ENCODE measurements around the gene BCL2L12.
A peak's percentile ranks its signal among the peaks of the same experiment; 100 is the strongest.

The BCL2L12 gene

GRCh38 chr19:49685845-49686332 lies 20.2 kb downstream of the BCL2L12 start:
- no peak for DNase-seq (ENCODE audit: low spot score)

GRCh38 chr19:49686503-49687088 lies 20.9 kb downstream of the BCL2L12 start:
- no peak for DNase-seq (ENCODE audit: low spot score)

- no peak for DNase-seq (ENCODE audit: low spot score)
These were observed 21.4 kb downstream of the BCL2L12 start for GRCh38 chr19:49687150-49687549.

DNA sequence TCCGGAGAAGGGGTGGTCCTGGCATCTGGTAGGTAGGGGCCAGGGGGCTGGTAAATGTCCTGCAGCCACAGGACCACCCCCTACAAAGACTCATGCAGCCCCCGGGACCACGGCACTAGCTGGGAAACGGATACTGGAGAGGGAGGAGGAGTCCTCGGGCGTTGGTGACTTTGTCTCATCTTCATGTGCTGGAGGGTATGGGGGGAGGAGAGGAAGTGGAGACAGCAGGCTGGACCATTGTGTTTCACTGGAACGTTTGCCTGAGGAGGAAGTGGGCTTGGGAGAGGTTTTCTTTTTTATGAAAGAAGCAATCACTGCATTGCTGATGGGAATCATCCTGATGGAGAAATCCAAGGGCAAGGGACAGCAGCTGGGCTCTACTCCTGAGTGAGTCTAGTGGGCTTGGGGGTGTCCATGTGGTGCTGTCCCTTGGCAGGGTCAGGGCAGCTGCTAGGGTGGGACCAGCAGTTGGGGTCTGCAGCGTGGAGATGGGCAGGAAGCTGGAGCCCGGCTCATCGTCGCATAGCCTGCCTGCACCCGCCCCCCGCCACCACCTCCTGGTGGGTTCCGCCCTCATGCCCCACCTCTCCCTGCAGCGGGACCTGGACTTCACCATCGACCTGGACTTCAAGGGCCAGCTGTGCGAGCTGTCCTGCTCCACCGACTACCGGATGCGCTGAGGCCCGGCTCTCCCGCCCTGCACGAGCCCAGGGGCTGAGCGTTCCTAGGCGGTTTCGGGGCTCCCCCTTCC lies 22.0 kb downstream of the BCL2L12 start:
- DNase-seq (ENCODE audit: low spot score): no peak

DNA sequence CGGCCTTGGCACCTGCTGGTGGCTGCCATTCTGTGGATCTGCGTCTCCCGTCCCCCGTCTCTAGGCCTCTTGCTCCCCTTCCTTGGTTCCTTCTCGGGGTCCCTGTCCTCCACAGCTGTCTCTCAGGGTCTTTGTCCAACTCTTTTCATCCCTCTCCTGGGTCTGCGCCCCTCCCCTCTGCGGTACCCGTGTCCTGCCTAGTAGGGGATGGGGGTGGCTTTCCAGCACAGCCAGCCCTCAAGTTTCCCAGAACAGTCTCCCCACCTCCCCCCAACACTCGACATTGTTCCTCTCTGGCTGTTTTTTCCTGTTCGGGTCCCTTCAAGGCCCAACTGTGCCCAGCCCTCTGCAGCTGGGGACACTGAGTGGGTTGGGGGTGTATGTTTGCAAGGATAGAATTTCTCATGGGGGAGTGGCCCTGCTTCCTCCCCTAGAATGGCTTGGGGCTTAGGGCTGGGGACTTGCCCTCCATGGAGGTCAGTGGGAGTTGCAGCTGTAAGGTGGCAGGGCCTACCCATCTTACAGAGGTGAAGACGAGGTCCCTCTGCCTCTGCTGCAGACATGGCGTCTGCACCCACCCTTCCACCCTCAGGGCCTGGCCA lies 22.9 kb downstream of the BCL2L12 start:
- no peak for DNase-seq (ENCODE audit: low spot score)

DNA sequence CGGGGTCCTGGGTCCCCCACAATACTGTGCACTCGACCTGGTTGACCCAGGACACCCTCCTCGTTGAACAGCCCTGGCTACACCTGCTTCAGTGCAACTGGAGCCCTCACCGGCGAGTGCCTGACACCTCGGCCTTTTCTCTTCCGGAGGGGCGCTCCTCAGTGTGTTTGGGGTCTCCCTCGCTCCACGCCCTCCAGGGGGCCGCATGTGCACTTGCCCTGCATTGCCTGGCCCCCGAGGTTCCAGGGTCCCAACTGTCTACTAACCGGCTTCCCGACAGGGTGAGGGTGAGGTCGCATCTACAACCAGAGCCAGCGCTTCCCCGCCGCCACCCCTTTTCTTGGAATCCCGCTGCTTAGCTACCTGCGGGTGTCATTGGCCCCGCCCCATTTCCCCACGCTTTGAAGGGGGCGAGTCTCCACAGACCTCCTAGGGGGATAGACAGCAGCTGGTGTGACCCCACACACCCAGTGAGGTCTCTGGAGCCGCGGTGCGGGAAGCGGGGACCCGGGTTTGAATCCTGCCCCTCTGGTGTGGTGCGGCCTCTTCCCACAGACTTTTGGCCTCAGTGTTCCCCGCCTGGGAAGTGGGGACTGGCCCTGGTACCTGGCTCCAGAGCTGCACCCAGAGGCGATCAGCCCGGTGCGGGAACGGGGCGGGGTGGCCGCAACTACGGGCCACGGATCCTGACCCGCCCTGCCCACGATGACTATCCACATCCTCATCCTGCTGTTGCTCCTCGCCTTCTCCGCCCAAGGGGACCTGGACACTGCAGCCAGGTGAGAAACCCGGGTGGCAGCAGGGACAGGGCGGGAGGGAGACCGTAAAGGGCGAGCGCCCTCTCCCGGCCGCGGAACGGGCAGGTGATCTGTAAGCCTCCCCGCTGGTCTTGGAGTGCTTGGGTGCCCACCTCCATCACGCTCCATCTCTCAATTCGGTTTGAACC lies 23.7 kb downstream of the BCL2L12 start, which contains the start of gene ADM5:
Gene ADM5 (plus strand): TSS at position 462 of the 946 bp plus-strand sequence. CDS start 244 bp downstream, at position 706.
- DNase-seq (ENCODE audit: low spot score): no peak

- no peak for DNase-seq (ENCODE audit: low spot score)
These were observed 24.4 kb downstream of the BCL2L12 start for GRCh38 chr19:49690079-49690655.

- DNase-seq (ENCODE audit: low spot score): peak; percentile 93
These were observed 25.0 kb downstream of the BCL2L12 start, which contains the start of gene CPT1C for GRCh38 chr19:49690656-49691242. TSS of gene CPT1C (plus strand) at chr19:49691116. CDS start at chr19:49692253, 1,137 bp downstream.

- peak; percentile 88 for DNase-seq (ENCODE audit: low spot score)
These were observed 25.8 kb downstream of the BCL2L12 start for GRCh38 chr19:49691243-49692146.

DNA sequence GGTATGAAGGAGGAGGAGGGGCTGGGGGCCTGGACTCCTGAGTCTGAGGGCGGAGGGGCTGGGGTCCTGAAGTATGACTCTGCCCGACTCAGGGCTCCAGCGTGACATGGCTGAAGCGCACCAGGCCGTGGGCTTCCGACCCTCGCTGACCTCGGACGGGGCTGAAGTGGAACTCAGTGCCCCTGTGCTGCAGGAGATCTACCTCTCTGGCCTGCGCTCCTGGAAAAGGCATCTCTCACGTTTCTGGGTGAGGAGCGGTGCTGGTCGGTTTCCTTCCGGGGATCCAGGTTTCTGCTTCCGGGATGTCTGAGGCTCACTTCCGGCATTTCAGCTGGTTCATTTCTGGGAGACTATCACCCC lies 26.4 kb downstream of the BCL2L12 start:
- no peak for DNase-seq (ENCODE audit: low spot score)

DNA sequence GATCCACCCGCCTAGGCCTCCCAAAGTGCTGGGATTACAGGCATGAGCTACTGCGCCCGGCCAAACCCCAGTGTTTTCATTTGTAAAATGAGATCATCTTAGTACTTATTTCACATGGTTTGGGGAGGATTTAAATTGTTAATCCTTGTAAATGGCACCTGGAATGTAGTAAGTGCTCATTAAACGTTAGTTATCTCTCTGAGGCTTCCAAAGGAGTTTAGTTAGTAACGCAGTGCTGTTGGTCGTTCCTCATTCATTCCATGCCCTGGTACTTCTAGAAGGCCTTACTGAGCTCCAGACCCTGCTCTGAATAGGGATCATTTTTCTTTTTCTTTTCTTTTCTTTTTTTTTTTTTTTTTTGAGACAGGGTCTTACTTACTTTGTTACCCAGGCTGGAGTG lies 30.4 kb downstream of the BCL2L12 start:
- no peak for DNase-seq (ENCODE audit: low spot score)

GRCh38 chr19:49696865-49697264 lies 31.1 kb downstream of the BCL2L12 start:
- no peak for DNase-seq (ENCODE audit: low spot score)

DNA sequence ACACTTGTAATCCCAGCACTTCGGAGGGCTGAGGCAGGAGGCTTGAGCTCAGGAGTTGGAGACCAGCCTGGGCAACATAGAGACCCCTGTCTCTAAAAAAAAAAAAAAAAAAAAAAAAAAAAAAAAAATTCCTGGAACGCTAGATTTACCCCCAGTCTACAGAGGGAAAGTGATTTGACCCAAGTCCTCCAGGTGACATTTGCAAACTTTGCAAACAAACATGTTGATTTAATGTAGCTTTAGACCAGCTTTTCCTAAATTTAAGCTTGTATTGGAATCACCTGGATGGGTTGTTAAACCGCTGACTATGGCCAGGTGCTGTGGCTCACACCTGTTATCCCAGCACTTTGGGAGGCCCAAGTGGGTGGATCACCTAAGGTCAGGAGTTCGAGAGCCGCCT lies 33.6 kb downstream of the BCL2L12 start:
- no peak for DNase-seq (ENCODE audit: low spot score)

- no peak for DNase-seq (ENCODE audit: low spot score)
These were observed 34.8 kb downstream of the BCL2L12 start for GRCh38 chr19:49700563-49700962.

DNA sequence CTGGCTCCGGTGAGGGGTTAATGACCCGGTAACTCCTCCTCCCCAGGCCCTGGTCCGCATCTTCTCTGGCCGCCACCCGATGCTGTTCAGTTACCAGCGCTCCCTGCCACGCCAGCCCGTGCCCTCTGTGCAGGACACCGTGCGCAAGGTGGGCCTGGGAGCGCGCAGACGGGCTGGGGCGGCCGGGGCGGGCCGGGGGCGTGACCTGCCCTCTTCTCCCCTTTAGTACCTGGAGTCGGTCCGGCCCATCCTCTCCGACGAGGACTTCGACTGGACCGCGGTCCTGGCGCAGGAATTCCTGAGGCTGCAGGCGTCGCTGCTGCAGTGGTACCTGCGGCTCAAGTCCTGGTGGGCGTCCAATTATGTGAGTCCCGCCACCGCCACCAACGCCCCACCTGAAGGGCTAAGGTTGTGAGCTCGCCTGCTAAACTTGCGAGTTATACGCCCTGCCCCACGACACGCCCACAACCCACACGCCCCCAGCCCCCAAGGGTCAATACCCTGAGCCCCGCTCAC lies 35.6 kb downstream of the BCL2L12 start:
- no peak for DNase-seq (ENCODE audit: low spot score)

DNA sequence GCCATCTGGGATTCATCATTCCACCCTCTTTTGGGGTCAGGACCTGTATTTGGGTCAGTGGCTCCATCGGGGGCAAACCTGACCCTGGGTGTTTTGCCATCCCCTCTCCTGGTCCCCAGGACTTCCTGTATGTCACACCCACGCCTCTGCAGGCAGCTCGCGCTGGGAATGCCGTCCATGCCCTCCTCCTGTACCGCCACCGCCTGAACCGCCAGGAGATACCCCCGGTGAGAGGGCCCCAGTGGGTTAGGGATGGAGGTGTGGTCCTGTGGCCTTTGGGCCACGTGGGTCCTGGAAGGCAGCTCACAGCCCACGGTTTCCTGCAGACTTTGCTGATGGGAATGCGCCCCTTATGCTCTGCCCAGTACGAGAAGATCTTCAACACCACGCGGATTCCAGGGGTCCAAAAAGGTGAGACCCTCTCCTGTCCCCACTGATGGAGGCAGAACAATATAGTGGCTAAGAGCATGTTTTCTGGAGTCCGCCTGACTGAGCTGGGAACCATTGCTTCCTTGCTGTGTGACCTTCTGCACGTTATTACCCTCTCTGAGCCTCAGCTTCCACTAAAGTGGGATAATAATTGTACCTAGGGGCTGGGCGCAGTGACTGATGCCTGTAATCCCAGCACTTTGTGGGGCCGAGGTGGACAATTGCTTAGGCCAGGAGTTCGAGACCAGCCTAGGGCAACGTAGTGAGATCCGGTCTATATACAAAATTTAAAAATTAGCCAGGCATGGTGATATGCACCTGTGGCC lies 39.3 kb downstream of the BCL2L12 start:
- DNase-seq (ENCODE audit: low spot score): no peak

DNA sequence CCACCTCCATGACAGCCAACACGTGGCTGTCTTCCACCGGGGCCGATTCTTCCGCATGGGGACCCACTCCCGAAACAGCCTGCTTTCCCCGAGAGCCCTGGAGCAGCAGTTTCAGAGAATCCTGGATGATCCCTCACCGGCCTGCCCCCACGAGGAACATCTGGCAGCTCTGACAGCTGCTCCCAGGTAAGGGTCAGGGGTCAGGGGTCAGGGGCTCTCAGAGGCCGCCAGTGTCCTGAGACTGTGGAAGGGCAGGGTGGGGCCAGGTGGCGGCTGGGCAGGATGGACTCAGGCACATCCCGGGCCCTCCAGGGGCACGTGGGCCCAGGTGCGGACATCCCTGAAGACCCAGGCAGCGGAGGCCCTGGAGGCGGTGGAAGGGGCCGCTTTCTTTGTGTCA lies 40.2 kb downstream of the BCL2L12 start:
- DNase-seq (ENCODE audit: low spot score): no peak

DNA sequence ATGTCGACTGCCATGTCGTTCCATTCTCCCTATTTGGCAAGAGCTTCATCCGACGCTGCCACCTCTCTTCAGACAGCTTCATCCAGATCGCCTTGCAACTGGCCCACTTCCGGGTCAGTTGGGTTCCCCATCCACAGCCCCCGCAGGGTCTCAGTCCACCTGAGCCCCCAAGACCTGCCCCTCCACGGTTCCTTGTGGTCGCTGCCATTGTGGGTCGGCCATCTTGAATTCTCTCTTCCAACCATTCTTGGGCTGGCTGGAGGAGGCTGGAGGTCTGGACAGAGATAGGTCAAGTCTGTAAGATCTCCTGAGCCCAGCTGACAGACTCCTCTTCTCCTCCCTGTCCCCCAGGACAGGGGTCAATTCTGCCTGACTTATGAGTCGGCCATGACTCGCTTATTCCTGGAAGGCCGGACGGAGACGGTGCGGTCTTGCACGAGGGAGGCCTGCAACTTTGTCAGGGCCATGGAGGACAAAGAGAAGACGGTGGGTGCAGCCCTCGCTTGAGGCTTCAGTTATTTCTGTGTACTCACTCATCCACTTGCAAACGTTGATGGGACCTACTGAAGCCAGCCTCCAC lies 44.7 kb downstream of the BCL2L12 start:
- no peak for DNase-seq (ENCODE audit: low spot score)

DNA sequence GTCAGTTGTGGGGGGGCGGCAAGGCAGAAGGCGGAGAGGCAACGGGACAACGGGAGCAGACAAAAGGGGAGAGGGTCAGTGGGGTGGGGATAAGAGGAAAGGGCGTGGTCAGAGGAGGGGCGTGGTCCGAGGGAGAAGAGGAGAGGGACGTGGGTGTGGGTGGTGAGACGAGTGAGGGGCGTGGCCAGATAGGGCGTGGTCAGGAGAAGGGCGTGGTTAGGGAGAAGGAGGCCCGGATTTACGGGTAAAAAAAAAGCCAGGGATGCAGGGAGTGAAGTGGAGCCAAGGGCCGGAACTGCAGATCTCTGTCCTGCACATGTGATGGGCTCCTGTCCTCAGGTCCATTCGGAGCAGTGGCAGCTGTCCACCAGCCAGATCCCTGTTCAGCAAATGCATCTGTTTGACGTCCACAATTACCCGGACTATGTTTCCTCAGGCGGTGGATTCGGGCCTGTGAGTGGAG lies 46.7 kb downstream of the BCL2L12 start:
- DNase-seq (ENCODE audit: low spot score): peak; percentile 79

Measured in ecto neural progenitor cell (in vitro differentiated cells).